SK-N-SH (cell line): ENCODE data around the gene NGF. TPM values are rescaled to one million over a fixed set of nuclear protein-coding genes. Genes with fewer than 3 reads are reported as not detected.
A peak's percentile ranks its signal among the peaks of the same experiment; 100 is the strongest.

Experiments used
- CTCF ChIA-PET: fragments of 300-600, 350-600 bp; formaldehyde crosslinking; extraction: SDS; loops from one replicate; lab custom pipeline; 2021; lab: Yijun Ruan, JAX
- POLR2A ChIA-PET: fragments of 350-600 bp; sonication (Branson Sonifier 250); formaldehyde crosslinking; extraction: SDS; loops from one replicate; lab custom pipeline; 2020; ENCODE audit warnings: antibody characterized with exemption, inconsistent platforms; lab: Yijun Ruan, JAX
- DNase-seq: peaks from one replicate; pipeline ENCODE4 v3.0.0; 2012
- H2AFZ ChIP-seq: fragments of 200-600 bp; sonication (generic); 2 replicates; pipeline ENCODE4 v1.8.1; 2016; ENCODE audit warnings: antibody characterized with exemption, mild to moderate bottlenecking, low read depth
- H3F3A ChIP-seq: fragments of 200-600 bp; sonication (generic); replicated peaks from 2 replicates; pipeline ENCODE3; 2016; ENCODE audit warnings: antibody characterized with exemption, mild to moderate bottlenecking; ENCODE audit not compliant: insufficient read depth
- H3K27ac ChIP-seq, 2 experiments: fragments of 200-500 bp in 1 of 2; fragments of 200-600 bp in 1 of 2; sonication (Bioruptor generic) in 1 of 2; sonication (generic), shearing (Covaris generic) in 1 of 2; 2 replicates each; pipeline versions ENCODE4 v1.5.1 to v1.6.1; 2014 to 2016; ENCODE audit warnings: low read depth in 2 of 2, inconsistent platforms in 1 of 2, low read length in 1 of 2, mild to moderate bottlenecking in 1 of 2, mixed read lengths in 1 of 2
- H3K27me3 ChIP-seq: fragments of 200-600 bp; sonication (generic), shearing (Covaris generic); 2 replicates; pipeline ENCODE4 v1.6.1; 2016; ENCODE audit warnings: mixed run types; ENCODE audit not compliant: insufficient read depth
- H3K36me3 ChIP-seq, 2 experiments: fragments of 200-500 bp in 1 of 2; fragments of 200-600 bp in 1 of 2; sonication (Bioruptor generic) in 1 of 2; sonication (generic) in 1 of 2; replicated peaks in 1 of 2; 2 replicates each; pipeline versions ENCODE3 to v1.5.1; 2014 to 2016; ENCODE audit warnings: low read length in 1 of 2, mild to moderate bottlenecking in 1 of 2; ENCODE audit not compliant: insufficient read depth in 2 of 2, control insufficient read depth in 1 of 2
- H3K4me1 ChIP-seq, 2 experiments: fragments of 200-500 bp in 1 of 2; fragments of 200-600 bp in 1 of 2; sonication (Bioruptor generic) in 1 of 2; sonication (generic), shearing (Covaris generic) in 1 of 2; 2 replicates each; pipeline versions ENCODE4 v1.5.1 to v1.6.1; 2014 to 2016; ENCODE audit warnings: low read depth in 1 of 2, low read length in 1 of 2, mixed run types in 1 of 2; ENCODE audit not compliant: insufficient read depth in 2 of 2, control insufficient read depth in 1 of 2
- H3K4me2 ChIP-seq: fragments of 200-600 bp; sonication (generic), shearing (Covaris generic); 2 replicates; pipeline ENCODE4 v1.6.1; 2017; ENCODE audit warnings: mixed run types
- H3K4me3 ChIP-seq, 2 experiments: fragments of 200-500 bp in 1 of 2; fragments of 200-600 bp in 1 of 2; sonication (Bioruptor generic) in 1 of 2; sonication (generic), shearing (Covaris generic) in 1 of 2; 2 replicates each; pipeline versions ENCODE4 v1.5.1 to v1.8.1; 2014 to 2016; ENCODE audit warnings: low read depth in 2 of 2, inconsistent platforms in 1 of 2, low read length in 1 of 2, mild to moderate bottlenecking in 1 of 2, mixed read lengths in 1 of 2, moderate library complexity in 1 of 2
- H3K79me2 ChIP-seq: fragments of 200-600 bp; sonication (generic); 2 replicates; pipeline ENCODE4 v1.8.1; 2017; ENCODE audit warnings: mild to moderate bottlenecking; ENCODE audit not compliant: insufficient read depth
- H3K9ac ChIP-seq: fragments of 200-600 bp; sonication (generic); 2 replicates; pipeline ENCODE4 v1.6.1; 2017; ENCODE audit warnings: mixed run types
- H3K9me2 ChIP-seq: fragments of 200-600 bp; sonication (generic); 2 replicates; pipeline ENCODE4 v1.6.1; 2017; ENCODE audit warnings: mixed run types
- H3K9me3 ChIP-seq: fragments of 200-600 bp; sonication (generic); 2 replicates; pipeline ENCODE4 v1.6.1; 2017; ENCODE audit warnings: mixed run types, mild to moderate bottlenecking, moderate library complexity
- H4K20me1 ChIP-seq: fragments of 200-600 bp; sonication (generic); 2 replicates; pipeline ENCODE4 v1.6.1; 2017; ENCODE audit warnings: mild to moderate bottlenecking, mixed run types; ENCODE audit not compliant: insufficient read depth
- CHD2 ChIP-seq: fragments of 150-350 bp; IDR thresholded peaks from 2 replicates; pipeline ENCODE4 v1.6.1; 2018; ENCODE audit warnings: low read length; ENCODE audit not compliant: partially characterized antibody
- EP300 ChIP-seq, 2 experiments: IDR thresholded peaks; 2 replicates each; pipeline versions ENCODE4 v1.4.0 to v1.6.1; 2012; ENCODE audit warnings: borderline replicate concordance in 1 of 2, low read depth in 1 of 2, low read length in 1 of 2
- FOSL2 ChIP-seq: IDR thresholded peaks from 2 replicates; pipeline ENCODE4 v1.4.0; 2012; ENCODE audit warnings: low read depth, mild to moderate bottlenecking, moderate library complexity, borderline replicate concordance
- FOXJ3 ChIP-seq: sonication (generic); formaldehyde crosslinking; IDR thresholded peaks from 2 replicates; pipeline ENCODE4 v1.5.1; 2020; ENCODE audit warnings: mild to moderate bottlenecking, missing genetic modification reagents
- GABPA ChIP-seq: IDR thresholded peaks from 2 replicates; pipeline ENCODE4 v1.4.0; 2012; ENCODE audit warnings: low read depth, mild to moderate bottlenecking
- GATA2 ChIP-seq: sonication (generic); formaldehyde crosslinking; IDR thresholded peaks from 2 replicates; pipeline ENCODE4 v1.5.0; 2020; ENCODE audit warnings: mild to moderate bottlenecking, missing genetic modification reagents
- MEF2A ChIP-seq: IDR thresholded peaks from 2 replicates; pipeline ENCODE4 v1.4.0; 2012; ENCODE audit warnings: low read depth, borderline replicate concordance
- NFIC ChIP-seq: IDR thresholded peaks from 2 replicates; pipeline ENCODE4 v1.4.0; 2012; ENCODE audit warnings: borderline replicate concordance
- PBX3 ChIP-seq: IDR thresholded peaks from 2 replicates; pipeline ENCODE4; 2012
- RCOR1 ChIP-seq: fragments of 150-350 bp; IDR thresholded peaks from 2 replicates; pipeline ENCODE4 v1.6.1; 2017; ENCODE audit warnings: antibody characterized with exemption, low read length
- RFX5 ChIP-seq: IDR thresholded peaks from 2 replicates; pipeline ENCODE4 v1.6.1; 2012; ENCODE audit warnings: mild to moderate bottlenecking, improper control_type of control experiment, low read length
- SIN3A ChIP-seq: IDR thresholded peaks from 2 replicates; pipeline ENCODE4 v1.6.1; 2012; ENCODE audit warnings: low read depth, mild to moderate bottlenecking, low read length, moderate library complexity, borderline replicate concordance
- TCF12 ChIP-seq: IDR thresholded peaks from 2 replicates; pipeline ENCODE4 v1.4.0; 2012
- WGBS: methylation state at CpG from one replicate; pipeline ENCODE4 v1.1.6; 2017; ENCODE audit warnings: low lambda C conversion rate; 5-methylcytosine and 5-hydroxymethylcytosine counted together
- polyA plus RNA-seq, 3 experiments: library from polyadenylated mRNA; depleted of rRNA; stranded (reverse); fragments of >200 nt; gene quantifications; 2 replicates each; pipeline ENCODE4 v1.2.3, GENCODE V29; 2012
- TF ChIP-seq, protein P1 (sequence below): IDR thresholded peaks from 2 replicates; pipeline ENCODE4 v1.4.0; 2012; ENCODE audit warnings: low read depth, borderline replicate concordance
- TF ChIP-seq, protein P2 (sequence below): fragments of 150-350 bp; IDR thresholded peaks from 2 replicates; pipeline ENCODE4 v1.6.1; 2017; ENCODE audit warnings: antibody characterized with exemption, low read length, low read depth, borderline replicate concordance

Gene NGF
- polyA plus RNA-seq, 1 of the 3 experiments (the other 2 are of a cell fraction) = 75.8 TPM

DNA sequence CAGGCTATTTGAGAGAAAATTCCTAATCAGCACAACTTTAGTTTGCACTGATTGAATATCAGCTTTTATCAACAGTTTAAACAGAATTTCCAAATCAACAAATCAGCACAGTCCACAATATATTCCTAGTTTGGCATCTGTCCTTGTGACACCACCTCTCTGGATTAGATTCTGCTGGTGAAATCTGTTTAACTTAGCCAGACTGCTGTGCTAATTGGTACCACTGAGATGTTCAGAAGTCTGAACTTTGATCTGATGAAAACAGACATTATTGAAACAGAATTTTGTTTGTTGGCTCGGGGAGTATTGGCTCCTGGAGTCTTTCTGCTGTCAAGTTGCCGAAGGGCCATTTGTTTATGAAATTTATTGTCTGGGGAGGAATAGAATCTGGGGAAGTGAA, 17.0 kb upstream of the NGF start:
- DNase-seq = peak; percentile 48
- H3F3A ChIP-seq = no peaks in the 10 kb centered on the region
- POLR2A ChIA-PET = interaction anchor here (0.6 kb wide), 1 partner anchor 50 kb away, joined by 3 read pairs; no protein-coding TSS in a partner anchor
- H3K36me3 ChIP-seq = no peaks in the 10 kb centered on the region
- peak overlapping the region in 1 of 2 experiments; percentile 59; a peak in 1 of 4 replicates for H3K27ac ChIP-seq
- no peak overlapping the region for H3K4me2 ChIP-seq
- peaks cover 0 to 16% of the 10 kb centered on the region in 2 experiments; a peak in 2 of 4 replicates for H3K4me1 ChIP-seq
- no peaks in the 10 kb centered on the region for H3K27me3 ChIP-seq
- no peaks in the 10 kb centered on the region for H4K20me1 ChIP-seq
- no peaks in the 10 kb centered on the region for H3K9me2 ChIP-seq
- TF ChIP-seq RFX5 (no peak), RCOR1 (peak; percentile 77), CHD2 (peak; percentile 35), TCF12 (0 out of 2 replicates have a peak, but pooled peaks have one; percentile 8), FOXJ3 (CRISPR knock-in tag) (peak; percentile 72), EP300 (IDR thresholded peaks at IDR 0.05; ENCODE audit: borderline replicate concordance in 1 of 2, low read depth in 1 of 2, low read length in 1 of 2) (peak in 1 of 2 experiments; percentile 61; a peak in 2 of 4 replicates), GATA2 (CRISPR knock-in tag) (peak; percentile 70)
- TF ChIP-seq, protein P1, sequence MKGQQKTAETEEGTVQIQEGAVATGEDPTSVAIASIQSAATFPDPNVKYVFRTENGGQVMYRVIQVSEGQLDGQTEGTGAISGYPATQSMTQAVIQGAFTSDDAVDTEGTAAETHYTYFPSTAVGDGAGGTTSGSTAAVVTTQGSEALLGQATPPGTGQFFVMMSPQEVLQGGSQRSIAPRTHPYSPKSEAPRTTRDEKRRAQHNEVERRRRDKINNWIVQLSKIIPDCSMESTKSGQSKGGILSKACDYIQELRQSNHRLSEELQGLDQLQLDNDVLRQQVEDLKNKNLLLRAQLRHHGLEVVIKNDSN = no peak
- TF ChIP-seq, all 33 proteins: peak for 6
- no peak overlapping the region for H3K9ac ChIP-seq
- 46% methylated on average over 2 of the region's 2 CpGs for WGBS
- no peaks in the 10 kb centered on the region for H3K79me2 ChIP-seq
- H3K9me3 ChIP-seq = no peaks in the 10 kb centered on the region
- H2AFZ ChIP-seq = no peak overlapping the region
- CTCF ChIA-PET = interaction anchor here (1.3 to 2.5 kb wide), 5 partner anchors 10 to 217 kb away, joined by 5 to 12 read pairs (median 7); partner anchors contain the start of gene NGF
- no peak overlapping the region for H3K4me3 ChIP-seq

GRCh38 chr1:115351143-115351542, 13.1 kb upstream of the NGF start:
- Histone ChIP-seq H4K20me1 (no peaks in the 10 kb centered on the region), H3K4me1 (peaks cover 0 to 17% of the 10 kb centered on the region in 2 experiments; a peak in 2 of 4 replicates), H3F3A (no peaks in the 10 kb centered on the region), H3K4me2 (no peak overlapping the region), H3K4me3 (no peak overlapping the region), H3K79me2 (no peaks in the 10 kb centered on the region), H3K9me3 (no peaks in the 10 kb centered on the region), H3K36me3 (no peaks in the 10 kb centered on the region), H3K9me2 (no peaks in the 10 kb centered on the region), H3K27ac (no peak overlapping the region), H3K9ac (no peak overlapping the region), H3K27me3 (no peaks in the 10 kb centered on the region), H2AFZ (no peak overlapping the region)
- no peak for DNase-seq
- POLR2A ChIA-PET = no interaction called here
- 86% methylated on average over 5 of the region's 5 CpGs for WGBS
- CTCF ChIA-PET = no interaction called here
- TF ChIP-seq, protein P2, sequence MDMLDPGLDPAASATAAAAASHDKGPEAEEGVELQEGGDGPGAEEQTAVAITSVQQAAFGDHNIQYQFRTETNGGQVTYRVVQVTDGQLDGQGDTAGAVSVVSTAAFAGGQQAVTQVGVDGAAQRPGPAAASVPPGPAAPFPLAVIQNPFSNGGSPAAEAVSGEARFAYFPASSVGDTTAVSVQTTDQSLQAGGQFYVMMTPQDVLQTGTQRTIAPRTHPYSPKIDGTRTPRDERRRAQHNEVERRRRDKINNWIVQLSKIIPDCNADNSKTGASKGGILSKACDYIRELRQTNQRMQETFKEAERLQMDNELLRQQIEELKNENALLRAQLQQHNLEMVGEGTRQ = no peak
- TF ChIP-seq FOSL2 = no peak

DNA sequence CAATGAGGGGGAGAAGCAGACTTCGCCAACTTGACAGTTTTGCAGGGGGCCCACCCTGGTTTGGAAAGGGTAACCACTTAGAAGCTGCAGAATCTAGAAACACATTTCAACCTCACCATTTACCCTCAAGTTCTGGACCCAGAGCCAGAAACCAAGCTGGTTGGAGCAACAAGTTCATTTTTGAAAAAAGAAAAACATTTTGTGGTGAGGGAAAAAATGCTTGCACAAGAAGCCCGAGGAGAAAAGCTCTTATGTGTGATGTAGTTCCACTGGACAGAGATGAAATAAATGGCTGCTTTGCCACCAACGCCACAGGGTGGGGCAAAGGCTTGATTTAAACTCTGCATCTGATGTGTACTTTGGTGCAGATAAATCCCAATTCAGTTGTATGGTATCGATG, 10.6 kb upstream of the NGF start:
- Histone ChIP-seq H3K27me3 (no peaks in the 10 kb centered on the region), H3K36me3 (no peaks in the 10 kb centered on the region), H3K27ac (no peak overlapping the region), H3K9ac (no peak overlapping the region), H3K4me2 (no peak overlapping the region), H3K79me2 (no peaks in the 10 kb centered on the region), H2AFZ (no peak overlapping the region), H3F3A (no peaks in the 10 kb centered on the region), H3K9me3 (no peaks in the 10 kb centered on the region), H3K4me1 (peaks cover 0 to 5% of the 10 kb centered on the region in 2 experiments; a peak in 1 of 4 replicates), H3K4me3 (no peak overlapping the region), H4K20me1 (no peaks in the 10 kb centered on the region), H3K9me2 (no peaks in the 10 kb centered on the region)
- WGBS = 87% methylated on average over 4 of the region's 4 CpGs
- no peak for DNase-seq
- ChIA-PET POLR2A (no interaction called here), CTCF (interaction anchor here (1.1 to 1.2 kb wide), 4 partner anchors 15 to 247 kb away, joined by 3 to 5 read pairs (median 3); no protein-coding TSS in a partner anchor)
- TF ChIP-seq RCOR1 (no peak), NFIC (no peak), GATA2 (CRISPR knock-in tag) (no peak), GABPA (no peak), TCF12 (no peak), RFX5 (no peak), MEF2A (no peak), PBX3 (no peak), SIN3A (no peak)
